ENCODE data around the gene SIM1. TPM values are rescaled to one million over a fixed set of nuclear protein-coding genes. Genes with fewer than 3 reads are reported as not detected.
A peak's percentile ranks its signal among the peaks of the same experiment; 100 is the strongest.

SIM1 gene
- total and polyA plus RNA-seq, 2 experiments from 2014 or later = 0.30 TPM; not detected in 1

- no peak for DNase-seq (ENCODE audit: low spot score)
- H2AFZ ChIP-seq = no peak overlapping the region
- H3K27ac ChIP-seq = no peak overlapping the region
- H3K36me3 ChIP-seq (replicated peaks; ENCODE audit: insufficient read depth, low read depth) = no peaks in the 10 kb centered on the region
- H3K9me3 ChIP-seq (ENCODE audit: low read depth) = no peaks in the 10 kb centered on the region
- H3K27me3 ChIP-seq = peaks cover 100% of the 10 kb centered on the region
- no peaks in the 10 kb centered on the region for H3K79me2 ChIP-seq
- H4K20me1 ChIP-seq (ENCODE audit: insufficient read depth, poor library complexity, severe bottlenecking) = no peaks in the 10 kb centered on the region
- H3K9me2 ChIP-seq (replicated peaks; ENCODE audit: insufficient read depth) = no peaks in the 10 kb centered on the region
- TF ChIP-seq EZH2phosphoT487 (IDR thresholded peaks at IDR 0.05; ENCODE audit: low read depth, severe bottlenecking, unreplicated experiment) (peak; percentile 74), EZH2 (IDR thresholded peaks at IDR 0.05; ENCODE audit: borderline replicate concordance) (peak; percentile 25), CTCF (IDR thresholded peaks at IDR 0.05; ENCODE audit: poor library complexity) (no peak)
- WGBS (ENCODE audit: low lambda C conversion rate, missing lambda C conversion rate) = 11% methylated on average over 13 of the region's 13 CpGs
- peaks cover 8% of the 10 kb centered on the region for H3K4me1 ChIP-seq (ENCODE audit: insufficient read depth)
- no peak overlapping the region for H3K4me2 ChIP-seq
- no peak overlapping the region for H3K4me3 ChIP-seq
Observed at GRCh38 chr6:100462706-100463629, 1.8 kb downstream of the SIM1 start.

GRCh38 chr6:100461917-100462705 is 2.6 kb downstream of the SIM1 start:
- peaks cover 8% of the 10 kb centered on the region for H3K4me1 ChIP-seq (ENCODE audit: insufficient read depth)
- no peaks in the 10 kb centered on the region for H3K36me3 ChIP-seq (replicated peaks; ENCODE audit: insufficient read depth, low read depth)
- DNase-seq (ENCODE audit: low spot score) = no peak
- no peaks in the 10 kb centered on the region for H3K9me3 ChIP-seq (ENCODE audit: low read depth)
- H3K79me2 ChIP-seq = no peaks in the 10 kb centered on the region
- H3K4me2 ChIP-seq = no peak overlapping the region
- WGBS (ENCODE audit: low lambda C conversion rate, missing lambda C conversion rate) = 15% methylated on average over 3 of the region's 3 CpGs
- no peaks in the 10 kb centered on the region for H3K9me2 ChIP-seq (replicated peaks; ENCODE audit: insufficient read depth)
- no peaks in the 10 kb centered on the region for H4K20me1 ChIP-seq (ENCODE audit: insufficient read depth, poor library complexity, severe bottlenecking)
- H3K27me3 ChIP-seq = peaks cover 100% of the 10 kb centered on the region
- no peak overlapping the region for H3K27ac ChIP-seq
- H3K4me3 ChIP-seq = no peak overlapping the region
- TF ChIP-seq CTCF (IDR thresholded peaks at IDR 0.05; ENCODE audit: poor library complexity) = no peak
- TF ChIP-seq EZH2phosphoT487 (IDR thresholded peaks at IDR 0.05; ENCODE audit: low read depth, severe bottlenecking, unreplicated experiment) = peak; percentile 51
- no peak overlapping the region for H2AFZ ChIP-seq

- Histone ChIP-seq H3K27ac (no peak overlapping the region), H3K4me3 (no peak overlapping the region), H3K4me2 (peak overlapping the region; percentile 42), H3K9me2 (replicated peaks; ENCODE audit: insufficient read depth) (no peaks in the 10 kb centered on the region), H3K36me3 (replicated peaks; ENCODE audit: insufficient read depth, low read depth) (no peaks in the 10 kb centered on the region), H3K4me1 (ENCODE audit: insufficient read depth) (peaks cover 8% of the 10 kb centered on the region), H2AFZ (no peak overlapping the region), H3K27me3 (peaks cover 100% of the 10 kb centered on the region), H3K9me3 (ENCODE audit: low read depth) (no peaks in the 10 kb centered on the region), H3K79me2 (no peaks in the 10 kb centered on the region), H4K20me1 (ENCODE audit: insufficient read depth, poor library complexity, severe bottlenecking) (no peaks in the 10 kb centered on the region)
- no peak for DNase-seq (ENCODE audit: low spot score)
- TF ChIP-seq EZH2 (IDR thresholded peaks at IDR 0.05; ENCODE audit: borderline replicate concordance) (peak; percentile 89), CTCF (IDR thresholded peaks at IDR 0.05; ENCODE audit: poor library complexity) (no peak), EZH2phosphoT487 (IDR thresholded peaks at IDR 0.05; ENCODE audit: low read depth, severe bottlenecking, unreplicated experiment) (peak; percentile 90)
- 3% methylated on average over 29 of the region's 29 CpGs for WGBS (ENCODE audit: low lambda C conversion rate, missing lambda C conversion rate)
Observed at GRCh38 chr6:100461278-100461916, 3.3 kb downstream of the SIM1 start.

Measured in hepatocyte (in vitro differentiated cells).